Glutamatergic neuron (in vitro differentiated cells): Measurements from ENCODE around the gene LAMA5. TPM values are rescaled to one million over a fixed set of nuclear protein-coding genes. Genes with fewer than 3 reads are reported as not detected.

Source experiments
- DNase-seq: peaks from one replicate; pipeline ENCODE4 v3.0.0; 2022
- H3K27ac Mint-ChIP-seq: one replicate; pipeline ENCODE4 v1.8.0; 2020; ENCODE audit warnings: mild to moderate bottlenecking, mixed read lengths, inconsistent platforms; ENCODE audit not compliant: unreplicated experiment
- H3K27me3 Mint-ChIP-seq: one replicate; pipeline ENCODE4 v1.8.0; 2020; ENCODE audit warnings: mild to moderate bottlenecking, moderate library complexity, mixed read lengths, inconsistent platforms; ENCODE audit not compliant: unreplicated experiment
- H3K36me3 Mint-ChIP-seq: one replicate; pipeline ENCODE4 v1.8.0; 2020; ENCODE audit warnings: mild to moderate bottlenecking, mixed read lengths, inconsistent platforms; ENCODE audit not compliant: unreplicated experiment
- H3K4me1 Mint-ChIP-seq: one replicate; pipeline ENCODE4 v1.8.0; 2020; ENCODE audit warnings: mild to moderate bottlenecking, low read depth, mixed read lengths, inconsistent platforms; ENCODE audit not compliant: unreplicated experiment
- H3K4me3 Mint-ChIP-seq: one replicate; pipeline ENCODE4 v1.8.0; 2020; ENCODE audit warnings: mild to moderate bottlenecking, mixed read lengths, inconsistent platforms; ENCODE audit not compliant: unreplicated experiment
- H3K9me3 Mint-ChIP-seq: one replicate; pipeline ENCODE4 v1.8.0; 2020; ENCODE audit warnings: mild to moderate bottlenecking, moderate library complexity, mixed read lengths, inconsistent platforms; ENCODE audit not compliant: unreplicated experiment
- total RNA-seq: library from RNA; stranded (reverse); fragmentation: NEBNext Ultra II Directional; extraction: Animal tissue kit (Norgen Biotek cat#: 25700); gene quantifications from one replicate; pipeline ENCODE4 v1.2.1, GENCODE V29; 2021; ENCODE audit not compliant: unreplicated experiment
- TF ChIP-seq, protein P1 (sequence below): fragments of 200-600 bp; sonication (generic); IDR thresholded peaks from one replicate; pipeline ENCODE4 v1.5.0; 2021; ENCODE audit not compliant: partially characterized antibody, unreplicated experiment

The LAMA5 gene
- total RNA-seq, 1 donor from 2014 or later: 724 TPM

DNA sequence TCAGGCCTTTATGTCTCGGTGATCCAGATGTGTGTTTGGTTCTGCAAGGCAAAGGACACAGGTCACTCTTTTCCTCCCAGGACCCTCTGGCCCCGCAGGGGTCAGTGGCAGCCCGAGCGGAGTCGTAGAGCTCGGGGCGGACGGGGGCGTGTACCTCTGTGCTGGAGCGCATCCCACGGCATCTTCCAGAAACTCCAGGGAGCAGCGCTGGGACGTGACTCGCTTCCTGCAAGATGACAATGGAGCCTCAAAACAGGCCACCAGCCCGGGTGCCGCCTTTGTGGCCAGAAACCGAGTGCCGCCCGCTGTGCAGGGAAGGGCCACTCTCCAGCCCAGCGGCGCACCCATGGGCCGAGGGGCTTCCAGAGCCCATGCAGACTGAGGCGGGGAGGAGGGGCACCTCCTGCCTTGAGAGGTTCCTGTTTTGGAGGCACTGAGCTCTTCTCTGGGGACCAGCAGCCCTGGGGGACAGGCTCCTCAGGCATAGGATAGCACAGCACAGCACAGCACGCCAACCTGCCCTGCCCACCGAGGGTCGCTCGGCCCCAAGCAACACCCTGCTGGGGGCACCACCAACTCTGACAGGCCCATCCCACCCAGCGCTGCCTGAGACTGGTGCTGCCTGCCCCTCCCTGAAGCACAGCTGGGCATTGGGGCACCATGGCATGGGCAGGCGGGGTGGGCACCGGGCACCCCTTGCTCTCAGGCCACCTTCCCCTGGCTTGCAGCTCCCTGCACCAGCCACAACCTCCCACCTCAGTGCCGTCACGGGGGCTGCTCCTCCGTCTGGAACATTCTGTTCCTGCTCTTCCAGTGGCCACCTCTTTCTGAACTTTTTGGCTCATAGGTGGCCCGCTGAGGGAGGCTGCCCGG, 29.5 kb upstream of the LAMA5 start:
- peaks cover 2% of the 10 kb centered on the region for H3K9me3 Mint-ChIP-seq
- H3K36me3 Mint-ChIP-seq: no peaks in the 10 kb centered on the region
- no peak overlapping the region for H3K27ac Mint-ChIP-seq
- H3K27me3 Mint-ChIP-seq: peaks cover 12% of the 10 kb centered on the region
- no peak overlapping the region for H3K4me3 Mint-ChIP-seq
- TF ChIP-seq, protein P1, sequence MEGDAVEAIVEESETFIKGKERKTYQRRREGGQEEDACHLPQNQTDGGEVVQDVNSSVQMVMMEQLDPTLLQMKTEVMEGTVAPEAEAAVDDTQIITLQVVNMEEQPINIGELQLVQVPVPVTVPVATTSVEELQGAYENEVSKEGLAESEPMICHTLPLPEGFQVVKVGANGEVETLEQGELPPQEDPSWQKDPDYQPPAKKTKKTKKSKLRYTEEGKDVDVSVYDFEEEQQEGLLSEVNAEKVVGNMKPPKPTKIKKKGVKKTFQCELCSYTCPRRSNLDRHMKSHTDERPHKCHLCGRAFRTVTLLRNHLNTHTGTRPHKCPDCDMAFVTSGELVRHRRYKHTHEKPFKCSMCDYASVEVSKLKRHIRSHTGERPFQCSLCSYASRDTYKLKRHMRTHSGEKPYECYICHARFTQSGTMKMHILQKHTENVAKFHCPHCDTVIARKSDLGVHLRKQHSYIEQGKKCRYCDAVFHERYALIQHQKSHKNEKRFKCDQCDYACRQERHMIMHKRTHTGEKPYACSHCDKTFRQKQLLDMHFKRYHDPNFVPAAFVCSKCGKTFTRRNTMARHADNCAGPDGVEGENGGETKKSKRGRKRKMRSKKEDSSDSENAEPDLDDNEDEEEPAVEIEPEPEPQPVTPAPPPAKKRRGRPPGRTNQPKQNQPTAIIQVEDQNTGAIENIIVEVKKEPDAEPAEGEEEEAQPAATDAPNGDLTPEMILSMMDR: no peak
- peaks cover 11% of the 10 kb centered on the region for H3K4me1 Mint-ChIP-seq
- no peak for DNase-seq

DNA sequence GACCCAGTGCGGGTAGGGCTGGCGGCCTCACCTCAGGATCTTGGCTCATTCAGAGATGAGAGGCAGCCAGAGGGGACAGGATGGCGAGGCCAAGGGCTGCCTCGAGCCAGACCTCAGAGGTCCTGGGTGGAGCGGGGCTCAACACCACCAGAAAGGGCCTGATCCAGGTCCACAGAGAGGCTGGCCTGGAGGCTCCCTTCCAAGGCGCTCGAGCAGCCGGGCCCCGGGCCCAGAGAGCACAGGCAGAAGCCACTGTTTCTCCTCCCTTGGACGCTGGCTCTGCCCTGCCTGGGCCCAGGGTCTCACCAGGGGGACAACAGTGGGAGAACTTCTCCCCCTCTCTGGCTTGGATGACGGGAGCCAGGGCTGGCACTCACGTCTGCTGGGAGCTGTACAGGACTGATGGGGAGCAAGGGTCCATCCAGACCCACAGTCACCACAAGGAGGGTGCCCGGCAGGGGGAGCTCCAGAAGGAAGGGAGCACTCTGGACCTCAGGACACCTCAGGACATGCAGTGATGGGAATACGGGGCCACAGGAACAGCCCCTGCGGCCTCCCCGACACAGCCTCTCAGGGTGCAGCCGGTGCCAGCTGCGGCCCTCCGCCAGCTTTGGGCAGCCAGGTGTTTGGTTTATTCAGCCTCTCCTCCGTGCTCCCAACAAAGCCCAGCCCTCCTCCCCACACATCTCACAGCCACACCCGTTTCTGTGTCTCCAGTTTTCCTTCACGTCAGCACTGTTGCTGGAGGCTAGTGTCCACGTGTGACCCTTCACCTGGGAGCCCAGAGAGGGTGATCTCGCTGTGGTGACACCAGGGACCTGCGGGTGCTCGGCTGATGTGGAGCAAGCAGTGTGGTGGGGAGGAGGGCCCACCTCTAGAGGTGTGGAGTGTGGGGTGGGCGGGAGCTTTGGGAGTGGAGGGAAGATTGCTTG, 28.5 kb upstream of the LAMA5 start:
- peaks cover 3% of the 10 kb centered on the region for H3K4me1 Mint-ChIP-seq
- no peak for DNase-seq
- H3K36me3 Mint-ChIP-seq: no peaks in the 10 kb centered on the region
- peaks cover 2% of the 10 kb centered on the region for H3K9me3 Mint-ChIP-seq
- no peak overlapping the region for H3K27ac Mint-ChIP-seq
- peaks cover 13% of the 10 kb centered on the region for H3K27me3 Mint-ChIP-seq
- TF ChIP-seq, protein P1: no peak
- no peak overlapping the region for H3K4me3 Mint-ChIP-seq

DNA sequence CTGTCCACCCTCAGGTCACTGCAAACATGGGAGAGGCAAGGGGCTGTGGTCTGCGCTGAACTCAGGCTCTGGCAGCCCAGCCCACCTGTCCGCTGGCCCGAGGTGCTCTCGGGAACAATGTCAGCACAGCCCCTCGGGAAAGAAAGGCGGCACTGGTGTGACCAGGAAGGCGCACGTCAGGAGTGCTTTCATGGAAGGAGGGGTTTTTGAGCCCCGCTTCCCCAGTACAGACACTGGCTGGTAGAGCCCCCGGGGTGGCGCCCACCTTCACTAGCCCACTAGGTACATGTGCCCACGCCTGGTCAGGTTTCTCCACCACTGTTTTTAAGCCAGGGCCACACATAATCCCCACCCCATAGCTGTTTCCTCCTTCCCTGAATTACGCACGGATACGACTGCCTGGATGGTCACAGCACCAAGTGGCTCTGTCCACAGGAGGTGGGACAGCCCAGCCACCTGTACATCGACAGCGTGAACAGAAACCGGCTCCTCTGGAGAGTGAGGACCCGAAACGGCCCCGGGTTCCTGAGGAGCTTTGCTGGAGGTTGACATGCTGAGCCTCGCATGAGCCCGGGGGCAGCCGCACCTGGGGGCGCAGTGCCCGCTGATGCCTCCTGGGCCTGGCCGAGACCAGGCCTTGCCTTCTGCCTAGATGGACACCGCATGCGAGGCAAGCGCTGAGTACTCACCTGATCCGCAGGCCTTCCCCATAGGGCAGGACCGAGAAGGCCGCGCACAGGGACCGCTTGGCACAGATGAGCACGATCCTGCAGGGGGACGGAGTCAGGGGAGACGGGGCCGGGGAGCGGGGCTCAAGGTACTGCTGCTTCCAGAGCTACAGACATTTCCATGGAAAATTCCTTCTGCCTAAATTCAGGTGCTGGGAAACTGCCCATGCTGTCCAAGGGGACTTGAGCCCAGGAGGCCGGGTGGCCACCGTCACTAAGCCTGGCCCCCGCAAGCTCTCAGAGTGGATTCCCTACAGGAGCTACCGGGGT, 27.4 kb upstream of the LAMA5 start:
- no peak overlapping the region for H3K4me3 Mint-ChIP-seq
- no peak overlapping the region for H3K27ac Mint-ChIP-seq
- H3K4me1 Mint-ChIP-seq: no peaks in the 10 kb centered on the region
- H3K27me3 Mint-ChIP-seq: peaks cover 11% of the 10 kb centered on the region
- no peaks in the 10 kb centered on the region for H3K36me3 Mint-ChIP-seq
- peaks cover 7% of the 10 kb centered on the region for H3K9me3 Mint-ChIP-seq
- TF ChIP-seq, protein P1: no peak
- DNase-seq: no peak

DNA sequence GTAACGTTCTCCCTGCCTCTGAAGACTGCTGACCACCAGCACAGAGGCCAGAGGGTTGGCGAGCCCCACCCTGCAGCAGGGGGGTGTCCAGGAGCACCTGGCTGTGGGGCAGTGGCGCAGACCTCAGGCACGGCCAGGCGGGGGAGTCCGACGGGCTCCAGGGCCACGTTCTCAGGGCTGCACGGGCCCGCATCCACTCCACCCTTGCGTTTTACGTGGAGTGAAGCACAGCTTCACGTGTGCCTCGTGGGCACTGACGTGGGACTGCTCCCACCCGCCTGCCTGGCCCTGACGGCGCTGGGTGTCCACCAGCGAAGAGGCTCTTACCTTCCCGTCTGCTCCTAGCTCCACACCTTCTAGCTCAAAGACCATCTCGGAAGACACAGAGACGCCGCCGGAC, 26.7 kb upstream of the LAMA5 start:
- H3K9me3 Mint-ChIP-seq: peaks cover 8% of the 10 kb centered on the region
- H3K27ac Mint-ChIP-seq: no peak overlapping the region
- no peaks in the 10 kb centered on the region for H3K36me3 Mint-ChIP-seq
- no peaks in the 10 kb centered on the region for H3K4me1 Mint-ChIP-seq
- peaks cover 13% of the 10 kb centered on the region for H3K27me3 Mint-ChIP-seq
- DNase-seq: no peak
- TF ChIP-seq, protein P1: no peak
- H3K4me3 Mint-ChIP-seq: no peak overlapping the region
